ENCODE results near the gene EML1.

Gene EML1

GRCh38 chr14:99809859-99810558 lies 16.8 kb downstream of the EML1 start:
- TF ChIP-seq, protein P1, sequence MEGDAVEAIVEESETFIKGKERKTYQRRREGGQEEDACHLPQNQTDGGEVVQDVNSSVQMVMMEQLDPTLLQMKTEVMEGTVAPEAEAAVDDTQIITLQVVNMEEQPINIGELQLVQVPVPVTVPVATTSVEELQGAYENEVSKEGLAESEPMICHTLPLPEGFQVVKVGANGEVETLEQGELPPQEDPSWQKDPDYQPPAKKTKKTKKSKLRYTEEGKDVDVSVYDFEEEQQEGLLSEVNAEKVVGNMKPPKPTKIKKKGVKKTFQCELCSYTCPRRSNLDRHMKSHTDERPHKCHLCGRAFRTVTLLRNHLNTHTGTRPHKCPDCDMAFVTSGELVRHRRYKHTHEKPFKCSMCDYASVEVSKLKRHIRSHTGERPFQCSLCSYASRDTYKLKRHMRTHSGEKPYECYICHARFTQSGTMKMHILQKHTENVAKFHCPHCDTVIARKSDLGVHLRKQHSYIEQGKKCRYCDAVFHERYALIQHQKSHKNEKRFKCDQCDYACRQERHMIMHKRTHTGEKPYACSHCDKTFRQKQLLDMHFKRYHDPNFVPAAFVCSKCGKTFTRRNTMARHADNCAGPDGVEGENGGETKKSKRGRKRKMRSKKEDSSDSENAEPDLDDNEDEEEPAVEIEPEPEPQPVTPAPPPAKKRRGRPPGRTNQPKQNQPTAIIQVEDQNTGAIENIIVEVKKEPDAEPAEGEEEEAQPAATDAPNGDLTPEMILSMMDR (IDR thresholded peaks at IDR 0.05; ENCODE audit: low read length, missing control alignments), result no peak
- no peak overlapping the region for H3K4me3 ChIP-seq (replicated peaks; ENCODE audit: low read depth, low read length)
- DNase-seq (ENCODE audit: low read depth), result no peak

- no peak for DNase-seq (ENCODE audit: low read depth)
- TF ChIP-seq, protein P1 (IDR thresholded peaks at IDR 0.05; ENCODE audit: low read length, missing control alignments), result no peak
- no peak overlapping the region for H3K4me3 ChIP-seq (replicated peaks; ENCODE audit: low read depth, low read length)
These were observed 17.3 kb downstream of the EML1 start for GRCh38 chr14:99810559-99810874.

DNA sequence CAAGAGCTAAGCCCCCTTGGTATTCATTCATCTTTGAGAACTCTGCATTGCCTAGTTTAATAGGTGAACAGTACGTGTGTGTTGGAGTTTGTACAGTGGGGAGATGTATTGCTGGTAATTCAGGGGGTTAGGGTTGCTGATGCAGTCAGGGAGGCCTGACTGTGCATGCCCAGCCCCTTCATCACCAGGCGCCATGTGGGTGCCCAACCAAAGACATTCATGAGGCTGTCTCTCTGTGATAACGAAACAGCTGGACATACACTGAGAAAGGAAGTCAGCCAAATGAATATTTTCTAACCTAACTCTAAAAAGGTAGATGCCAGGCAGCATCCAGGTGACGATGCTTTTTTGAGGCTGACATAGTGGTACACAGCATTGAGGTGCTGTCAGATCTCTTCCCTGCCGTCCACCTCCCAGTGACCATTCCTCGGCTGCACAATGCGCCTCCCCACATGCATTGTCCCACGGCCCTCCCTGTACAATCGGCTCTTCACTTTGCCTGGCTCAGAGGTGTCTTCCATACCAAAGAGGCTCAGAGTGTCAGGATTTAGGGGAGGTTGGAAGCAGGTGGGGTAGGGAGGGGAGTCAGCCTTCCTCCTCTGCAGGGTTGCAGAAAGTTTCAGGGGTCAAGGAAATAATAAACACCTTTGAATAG lies 19.0 kb downstream of the EML1 start:
- no peak overlapping the region for H3K4me3 ChIP-seq (replicated peaks; ENCODE audit: low read depth, low read length)
- DNase-seq (ENCODE audit: low read depth), result no peak

GRCh38 chr14:99812892-99813291 lies 19.7 kb downstream of the EML1 start:
- no peak for DNase-seq (ENCODE audit: low read depth)
- TF ChIP-seq, protein P1 (IDR thresholded peaks at IDR 0.05; ENCODE audit: low read length, missing control alignments), result no peak
- no peak overlapping the region for H3K4me3 ChIP-seq (replicated peaks; ENCODE audit: low read depth, low read length)

More for the DNA sequence above, 19.0 kb downstream of the EML1 start:
- TF ChIP-seq, protein P1 (IDR thresholded peaks at IDR 0.05; ENCODE audit: low read length, missing control alignments), result no peak

DNA sequence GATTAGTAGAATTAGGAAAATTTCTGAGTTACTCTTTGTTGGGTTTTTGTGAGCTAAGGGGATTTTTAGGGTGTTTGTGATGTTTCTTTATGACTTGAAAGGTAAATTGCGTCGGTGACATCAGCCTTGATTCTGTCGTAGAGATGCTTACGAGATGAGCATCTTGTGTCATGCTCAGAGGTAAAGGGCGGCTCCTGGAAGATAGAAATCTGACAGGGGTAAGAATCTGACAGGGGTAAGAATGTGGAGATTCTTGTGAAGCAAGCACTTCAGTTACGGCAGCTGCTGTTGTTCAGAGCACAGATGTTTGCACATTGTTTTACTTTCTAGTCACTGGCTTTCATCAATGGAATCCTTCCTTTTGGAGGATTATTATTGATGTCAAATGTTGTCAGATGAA lies 22.5 kb downstream of the EML1 start:
- DNase-seq (ENCODE audit: low read depth), result no peak
- H3K4me3 ChIP-seq (replicated peaks; ENCODE audit: low read depth, low read length), result no peak overlapping the region
- TF ChIP-seq, protein P1 (IDR thresholded peaks at IDR 0.05; ENCODE audit: low read length, missing control alignments), result no peak

GRCh38 chr14:99816217-99816616 lies 23.0 kb downstream of the EML1 start:
- TF ChIP-seq, protein P1 (IDR thresholded peaks at IDR 0.05; ENCODE audit: low read length, missing control alignments), result no peak
- H3K4me3 ChIP-seq (replicated peaks; ENCODE audit: low read depth, low read length), result no peak overlapping the region
- no peak for DNase-seq (ENCODE audit: low read depth)

DNA sequence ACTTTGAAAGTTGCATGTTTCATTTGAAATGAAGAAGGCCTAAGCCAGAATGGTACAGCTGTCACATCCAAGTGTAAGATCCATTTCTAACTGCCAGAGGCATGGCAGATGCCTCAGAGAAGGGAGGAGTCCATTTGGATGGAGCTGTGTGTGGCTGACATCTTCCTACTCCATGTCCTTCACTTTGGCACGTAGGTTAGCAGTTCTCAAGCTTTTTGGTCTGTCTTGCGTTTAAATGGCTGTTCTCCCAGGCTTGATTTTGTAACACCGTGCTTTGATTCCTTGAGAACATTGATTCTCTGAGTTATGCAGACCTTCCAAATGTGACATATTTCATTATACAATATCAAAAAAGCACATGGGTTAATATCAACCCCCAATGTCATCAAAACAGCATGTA lies 23.4 kb downstream of the EML1 start:
- DNase-seq (ENCODE audit: low read depth), result no peak
- TF ChIP-seq, protein P1 (IDR thresholded peaks at IDR 0.05; ENCODE audit: low read length, missing control alignments), result no peak
- no peak overlapping the region for H3K4me3 ChIP-seq (replicated peaks; ENCODE audit: low read depth, low read length)

All from fibroblast of pulmonary artery (primary cell).